ENCODE results near the gene ATG13. TPM values are rescaled to one million over a fixed set of nuclear protein-coding genes. Genes with fewer than 3 reads are reported as not detected.

Gene ATG13
- polyA plus RNA-seq, 1 of the 3 experiments (the other 2 are of a cell fraction) = 39.4 TPM

DNA sequence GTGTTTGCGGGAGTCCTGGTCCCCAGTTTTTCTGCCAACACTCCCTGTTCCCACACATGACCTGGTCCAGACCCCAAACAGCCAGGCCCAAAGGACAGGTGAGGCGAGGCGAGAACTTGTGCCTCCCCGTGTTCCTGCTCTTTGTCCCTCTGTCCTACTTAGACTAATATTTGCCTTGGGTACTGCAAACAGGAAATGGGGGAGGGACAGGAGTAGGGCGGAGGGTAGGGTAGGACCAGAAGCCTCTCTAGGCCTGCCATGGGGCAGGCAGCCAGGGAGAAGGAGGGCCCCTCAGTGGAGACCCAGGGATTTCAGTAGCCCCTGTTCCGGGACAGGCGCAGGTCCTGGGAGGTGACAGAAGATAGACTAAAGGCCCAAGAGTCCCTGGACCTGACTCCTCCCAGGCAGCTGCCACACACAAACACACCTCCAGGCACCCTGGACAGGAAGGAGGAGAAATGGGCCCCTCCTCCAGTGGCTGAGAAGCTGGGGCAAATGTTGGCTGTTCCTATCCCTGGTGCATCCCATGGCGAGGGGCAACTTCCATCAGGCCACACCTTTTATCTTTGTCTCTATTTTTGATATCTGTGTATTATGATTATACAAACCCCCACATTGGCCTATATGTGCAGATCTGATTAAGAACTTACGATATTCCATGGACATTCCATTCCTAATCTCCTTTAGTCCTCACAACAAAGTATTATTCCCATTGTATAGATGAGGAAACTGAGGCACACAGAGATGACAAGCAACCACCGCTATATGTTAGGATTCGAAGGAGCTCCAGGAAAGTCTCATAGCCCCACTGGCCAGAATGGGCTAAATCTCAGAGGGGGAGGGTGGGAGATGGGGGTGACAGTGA lies 101.0 kb downstream of the ATG13 start:
- H3F3A ChIP-seq (replicated peaks; ENCODE audit: insufficient read depth) = peaks cover 15% of the 10 kb centered on the region
- H3K4me1 ChIP-seq (ENCODE audit: control insufficient read depth in 1 of 2, insufficient read depth in 2 of 2, low read depth in 1 of 2, low read length in 1 of 2) = peaks cover 0 to 9% of the 10 kb centered on the region in 2 experiments; a peak in 2 of 4 replicates
- H3K9ac ChIP-seq = no peak overlapping the region
- H3K4me3 ChIP-seq (ENCODE audit: low read depth in 2 of 2, low read length in 1 of 2) = no peak overlapping the region
- TF ChIP-seq SMC3 (IDR thresholded peaks at IDR 0.05; ENCODE audit: low read depth, low read length) (no peak), NFIC (IDR thresholded peaks at IDR 0.05; ENCODE audit: borderline replicate concordance) (no peak)
- peak overlapping the region; percentile 65; the same call in 1 of the 2 replicates for H2AFZ ChIP-seq (ENCODE audit: low read depth)
- H3K36me3 ChIP-seq (replicated peaks in 1 of 2; ENCODE audit: control insufficient read depth in 1 of 2, insufficient read depth in 2 of 2, low read length in 1 of 2) = no peaks in the 10 kb centered on the region
- H3K4me2 ChIP-seq = no peak overlapping the region
- H3K27ac ChIP-seq (ENCODE audit: low read depth in 2 of 2, low read length in 1 of 2) = no peak overlapping the region
- H3K9me3 ChIP-seq = no peaks in the 10 kb centered on the region
- WGBS (ENCODE audit: low lambda C conversion rate) = 82% methylated on average over 11 of the region's 11 CpGs
- POLR2A ChIA-PET = interaction anchor here (0.5 kb wide), 1 partner anchor 28 kb away, joined by 3 read pairs; no protein-coding TSS in a partner anchor
- no peaks in the 10 kb centered on the region for H3K79me2 ChIP-seq (ENCODE audit: insufficient read depth)
- H4K20me1 ChIP-seq (ENCODE audit: insufficient read depth) = no peaks in the 10 kb centered on the region
- H3K9me2 ChIP-seq = no peaks in the 10 kb centered on the region
- CTCF ChIA-PET = no interaction called here
- no peaks in the 10 kb centered on the region for H3K27me3 ChIP-seq (ENCODE audit: insufficient read depth)
- no peak for DNase-seq

DNA sequence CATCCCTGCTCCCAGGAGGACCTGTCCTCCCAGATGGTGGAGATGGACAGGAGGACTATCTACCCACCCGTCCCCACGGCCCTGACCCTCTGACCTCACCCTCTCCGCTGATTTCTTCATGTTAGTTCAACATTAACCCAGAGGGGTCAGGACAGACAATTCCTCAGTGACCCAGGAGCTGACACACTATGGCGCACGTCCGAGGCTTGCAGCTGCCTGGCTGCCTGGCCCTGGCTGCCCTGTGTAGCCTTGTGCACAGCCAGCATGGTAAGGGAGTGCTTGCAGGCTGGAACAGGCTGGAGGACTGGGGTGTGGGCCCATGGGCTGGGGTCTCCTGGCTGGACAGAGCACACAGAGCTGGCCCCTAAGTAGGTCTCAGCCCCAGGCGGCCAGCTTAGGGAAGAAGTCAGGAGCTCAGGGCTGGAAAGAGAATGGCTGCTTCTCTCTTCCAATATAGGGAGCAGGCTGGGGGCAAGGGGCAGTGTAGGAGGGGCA lies 101.7 kb downstream of the ATG13 start, which contains the start of gene F2:
Gene F2, plus strand, starts transcription at position 166 of the 495 bp plus-strand sequence. Its CDS starts 23 bp downstream, at position 189.
- no peaks in the 10 kb centered on the region for H3K27me3 ChIP-seq (ENCODE audit: insufficient read depth)
- no peaks in the 10 kb centered on the region for H4K20me1 ChIP-seq (ENCODE audit: insufficient read depth)
- DNase-seq = no peak
- H3K9me3 ChIP-seq = no peaks in the 10 kb centered on the region
- H3K9me2 ChIP-seq = no peaks in the 10 kb centered on the region
- no peaks in the 10 kb centered on the region for H3K36me3 ChIP-seq (replicated peaks in 1 of 2; ENCODE audit: control insufficient read depth in 1 of 2, insufficient read depth in 2 of 2, low read length in 1 of 2)
- POLR2A ChIA-PET = interaction anchor here (0.5 kb wide), 1 partner anchor 29 kb away, joined by 3 read pairs; no protein-coding TSS in a partner anchor
- 82% methylated on average over 2 of the region's 7 CpGs for WGBS (ENCODE audit: low lambda C conversion rate)
- peaks cover 0 to 6% of the 10 kb centered on the region in 2 experiments; a peak in 2 of 4 replicates for H3K4me1 ChIP-seq (ENCODE audit: control insufficient read depth in 1 of 2, insufficient read depth in 2 of 2, low read depth in 1 of 2, low read length in 1 of 2)
- H3K27ac ChIP-seq (ENCODE audit: low read depth in 2 of 2, low read length in 1 of 2) = no peak within 1 kb of the TSS
- no peak for TF ChIP-seq EZH2phosphoT487 (IDR thresholded peaks at IDR 0.05; ENCODE audit: borderline replicate concordance, low read depth)
- no peak for TF ChIP-seq TCF12 (IDR thresholded peaks at IDR 0.05)
- TF ChIP-seq FOSL2 (IDR thresholded peaks at IDR 0.05; ENCODE audit: borderline replicate concordance, low read depth) = no peak
- TF ChIP-seq, protein P1, sequence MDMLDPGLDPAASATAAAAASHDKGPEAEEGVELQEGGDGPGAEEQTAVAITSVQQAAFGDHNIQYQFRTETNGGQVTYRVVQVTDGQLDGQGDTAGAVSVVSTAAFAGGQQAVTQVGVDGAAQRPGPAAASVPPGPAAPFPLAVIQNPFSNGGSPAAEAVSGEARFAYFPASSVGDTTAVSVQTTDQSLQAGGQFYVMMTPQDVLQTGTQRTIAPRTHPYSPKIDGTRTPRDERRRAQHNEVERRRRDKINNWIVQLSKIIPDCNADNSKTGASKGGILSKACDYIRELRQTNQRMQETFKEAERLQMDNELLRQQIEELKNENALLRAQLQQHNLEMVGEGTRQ (IDR thresholded peaks at IDR 0.05; ENCODE audit: borderline replicate concordance, low read depth, low read length) = no peak
- TF ChIP-seq, protein P2, sequence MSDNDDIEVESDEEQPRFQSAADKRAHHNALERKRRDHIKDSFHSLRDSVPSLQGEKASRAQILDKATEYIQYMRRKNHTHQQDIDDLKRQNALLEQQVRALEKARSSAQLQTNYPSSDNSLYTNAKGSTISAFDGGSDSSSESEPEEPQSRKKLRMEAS (IDR thresholded peaks at IDR 0.05; ENCODE audit: low read depth) = no peak
- TF ChIP-seq RAD21 (IDR thresholded peaks at IDR 0.05; ENCODE audit: low read length) = no peak
- TF ChIP-seq, protein P3, sequence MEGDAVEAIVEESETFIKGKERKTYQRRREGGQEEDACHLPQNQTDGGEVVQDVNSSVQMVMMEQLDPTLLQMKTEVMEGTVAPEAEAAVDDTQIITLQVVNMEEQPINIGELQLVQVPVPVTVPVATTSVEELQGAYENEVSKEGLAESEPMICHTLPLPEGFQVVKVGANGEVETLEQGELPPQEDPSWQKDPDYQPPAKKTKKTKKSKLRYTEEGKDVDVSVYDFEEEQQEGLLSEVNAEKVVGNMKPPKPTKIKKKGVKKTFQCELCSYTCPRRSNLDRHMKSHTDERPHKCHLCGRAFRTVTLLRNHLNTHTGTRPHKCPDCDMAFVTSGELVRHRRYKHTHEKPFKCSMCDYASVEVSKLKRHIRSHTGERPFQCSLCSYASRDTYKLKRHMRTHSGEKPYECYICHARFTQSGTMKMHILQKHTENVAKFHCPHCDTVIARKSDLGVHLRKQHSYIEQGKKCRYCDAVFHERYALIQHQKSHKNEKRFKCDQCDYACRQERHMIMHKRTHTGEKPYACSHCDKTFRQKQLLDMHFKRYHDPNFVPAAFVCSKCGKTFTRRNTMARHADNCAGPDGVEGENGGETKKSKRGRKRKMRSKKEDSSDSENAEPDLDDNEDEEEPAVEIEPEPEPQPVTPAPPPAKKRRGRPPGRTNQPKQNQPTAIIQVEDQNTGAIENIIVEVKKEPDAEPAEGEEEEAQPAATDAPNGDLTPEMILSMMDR (IDR thresholded peaks at IDR 0.05) = no peak
- TF ChIP-seq FOXJ3 (CRISPR knock-in tag; IDR thresholded peaks at IDR 0.05) = no peak
- TF ChIP-seq RXRA (IDR thresholded peaks at IDR 0.05; ENCODE audit: borderline replicate concordance, low read depth) = no peak
- no peak for TF ChIP-seq NFIC (IDR thresholded peaks at IDR 0.05; ENCODE audit: borderline replicate concordance)
- no peak for TF ChIP-seq EP300 (IDR thresholded peaks at IDR 0.05; ENCODE audit: borderline replicate concordance in 1 of 2, low read depth in 1 of 2, low read length in 1 of 2)
- TF ChIP-seq FOXM1 (IDR thresholded peaks at IDR 0.05; ENCODE audit: low read depth) = no peak
- H3K9ac ChIP-seq = no peak within 1 kb of the TSS
- H3F3A ChIP-seq (replicated peaks; ENCODE audit: insufficient read depth) = peaks cover 9% of the 10 kb centered on the region
- peak within 1 kb of the TSS; percentile 65; the same call in 1 of the 2 replicates for H2AFZ ChIP-seq (ENCODE audit: low read depth)
- H3K4me2 ChIP-seq = no peak within 1 kb of the TSS
- CTCF ChIA-PET = interaction anchor here (0.8 kb wide), 1 partner anchor 636 kb away, joined by 3 read pairs; no protein-coding TSS in a partner anchor
- no peak within 1 kb of the TSS for H3K4me3 ChIP-seq (ENCODE audit: low read depth in 2 of 2, low read length in 1 of 2)
- no peaks in the 10 kb centered on the region for H3K79me2 ChIP-seq (ENCODE audit: insufficient read depth)

Measured in SK-N-SH (cell line).